GM12878 (cell line): ENCODE results near the gene ELAPOR1.

Experiments
- BRCA1 ChIP-seq: IDR thresholded peaks from 2 replicates; pipeline ENCODE4 v1.6.1; 2011; ENCODE audit warnings: low read depth, low read length, improper control_type of control experiment
- SIN3A ChIP-seq: IDR thresholded peaks from 2 replicates; pipeline ENCODE4 v1.6.1; 2012; ENCODE audit warnings: low read depth, low read length, improper control_type of control experiment
- ZNF274 ChIP-seq: IDR thresholded peaks from one replicate; pipeline ENCODE4 v1.8.0; 2011; ENCODE audit not compliant: insufficient read length, insufficient read depth

DNA sequence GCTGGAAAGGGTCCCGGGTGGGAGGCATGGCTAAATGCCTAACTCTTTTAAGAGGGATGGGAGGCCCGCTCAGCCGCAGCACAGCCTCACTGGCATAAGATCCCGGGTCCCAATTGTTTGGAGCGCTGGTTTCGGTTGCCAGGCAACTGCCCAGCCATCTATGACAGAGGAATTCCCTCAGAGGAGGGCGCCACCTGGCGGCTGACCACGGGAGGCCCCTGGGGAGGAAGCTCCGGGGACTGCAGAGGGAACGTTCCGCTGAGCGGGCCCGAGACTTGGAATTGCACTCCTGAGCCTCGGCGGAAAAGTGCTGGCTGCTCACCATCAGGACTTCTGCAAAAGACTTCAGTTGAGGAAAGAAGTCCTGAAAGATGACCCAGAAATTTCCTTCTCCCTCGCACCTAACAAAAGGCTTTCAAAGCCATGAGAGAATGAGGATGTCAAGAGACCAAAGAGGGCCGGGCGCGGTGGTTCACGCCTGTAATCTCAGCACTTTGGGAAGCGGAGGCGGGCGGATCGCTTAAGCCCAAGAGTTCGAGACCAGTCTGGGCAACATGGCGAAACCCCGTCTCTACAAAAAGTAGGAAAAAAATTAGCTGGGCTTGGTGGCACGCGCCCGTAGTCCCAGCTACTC is 1.1 kb upstream of the ELAPOR1 start:
- TF ChIP-seq BRCA1 (no peak), ZNF274 (no peak), SIN3A (no peak)
